ENCODE measurements around the gene PXDN. TPM values are rescaled to one million over a fixed set of nuclear protein-coding genes. Genes with fewer than 3 reads are reported as not detected.

Gene PXDN
- total and polyA plus RNA-seq, 9 of the 15 experiments (the other 6 are each of a cell fraction or from before 2014, with no cell fraction given), result 0.49 TPM; not detected in 8

DNA sequence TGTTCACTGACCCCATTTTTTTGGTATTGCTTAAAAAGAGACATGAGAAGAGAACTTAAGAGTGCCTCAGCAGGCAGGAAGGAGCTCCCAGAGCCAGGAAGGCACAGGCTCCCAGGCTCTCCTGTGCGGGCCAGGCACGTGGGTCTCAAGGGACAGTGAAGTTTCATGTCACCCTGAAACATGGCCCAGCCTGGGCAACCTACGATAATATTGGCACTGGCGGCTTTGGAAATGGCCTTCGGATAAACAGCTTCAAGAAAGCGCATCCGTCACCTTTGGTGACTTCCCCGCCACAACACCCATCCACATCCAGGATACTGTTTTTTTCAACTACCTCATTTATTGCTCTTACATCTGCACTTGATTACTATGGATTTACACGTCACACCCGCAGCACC, 30.5 kb downstream of the PXDN start (continued):
- TF ChIP-seq, protein P1, sequence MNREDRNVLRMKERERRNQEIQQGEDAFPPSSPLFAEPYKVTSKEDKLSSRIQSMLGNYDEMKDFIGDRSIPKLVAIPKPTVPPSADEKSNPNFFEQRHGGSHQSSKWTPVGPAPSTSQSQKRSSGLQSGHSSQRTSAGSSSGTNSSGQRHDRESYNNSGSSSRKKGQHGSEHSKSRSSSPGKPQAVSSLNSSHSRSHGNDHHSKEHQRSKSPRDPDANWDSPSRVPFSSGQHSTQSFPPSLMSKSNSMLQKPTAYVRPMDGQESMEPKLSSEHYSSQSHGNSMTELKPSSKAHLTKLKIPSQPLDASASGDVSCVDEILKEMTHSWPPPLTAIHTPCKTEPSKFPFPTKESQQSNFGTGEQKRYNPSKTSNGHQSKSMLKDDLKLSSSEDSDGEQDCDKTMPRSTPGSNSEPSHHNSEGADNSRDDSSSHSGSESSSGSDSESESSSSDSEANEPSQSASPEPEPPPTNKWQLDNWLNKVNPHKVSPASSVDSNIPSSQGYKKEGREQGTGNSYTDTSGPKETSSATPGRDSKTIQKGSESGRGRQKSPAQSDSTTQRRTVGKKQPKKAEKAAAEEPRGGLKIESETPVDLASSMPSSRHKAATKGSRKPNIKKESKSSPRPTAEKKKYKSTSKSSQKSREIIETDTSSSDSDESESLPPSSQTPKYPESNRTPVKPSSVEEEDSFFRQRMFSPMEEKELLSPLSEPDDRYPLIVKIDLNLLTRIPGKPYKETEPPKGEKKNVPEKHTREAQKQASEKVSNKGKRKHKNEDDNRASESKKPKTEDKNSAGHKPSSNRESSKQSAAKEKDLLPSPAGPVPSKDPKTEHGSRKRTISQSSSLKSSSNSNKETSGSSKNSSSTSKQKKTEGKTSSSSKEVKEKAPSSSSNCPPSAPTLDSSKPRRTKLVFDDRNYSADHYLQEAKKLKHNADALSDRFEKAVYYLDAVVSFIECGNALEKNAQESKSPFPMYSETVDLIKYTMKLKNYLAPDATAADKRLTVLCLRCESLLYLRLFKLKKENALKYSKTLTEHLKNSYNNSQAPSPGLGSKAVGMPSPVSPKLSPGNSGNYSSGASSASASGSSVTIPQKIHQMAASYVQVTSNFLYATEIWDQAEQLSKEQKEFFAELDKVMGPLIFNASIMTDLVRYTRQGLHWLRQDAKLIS (CRISPR knock-in tag; IDR thresholded peaks at IDR 0.05), result no peak
- TF ChIP-seq SMAD2 (IDR thresholded peaks at IDR 0.05; ENCODE audit: low read depth, low read length), result no peak

- H3K27me3 ChIP-seq (ENCODE audit: control insufficient read depth in 2 of 2, insufficient read depth in 2 of 2, low read length in 2 of 2), result peaks cover 0 to 52% of the 10 kb centered on the region in 2 experiments; a peak in 2 of 5 replicates
- no TSS peak for BruUV-seq (replicated peaks)
Measured at GRCh38 chr2:1713142-1713838, 31.0 kb downstream of the PXDN start.

More at GRCh38 chr2:1713142-1713838, 31.0 kb downstream of the PXDN start:
- Histone ChIP-seq H3K9me3 (replicated peaks; ENCODE audit: control insufficient read depth, insufficient read depth, low read depth, low read length) (no peaks in the 10 kb centered on the region), H3K36me3 (ENCODE audit: control insufficient read depth, insufficient read depth, low read length) (no peaks in the 10 kb centered on the region), H3K4me1 (replicated peaks in 1 of 2; ENCODE audit: control insufficient read depth in 2 of 2, insufficient read depth in 2 of 2, low read length in 2 of 2) (no peaks in the 10 kb centered on the region), H3K79me2 (ENCODE audit: control insufficient read depth, insufficient read depth, low read length) (no peaks in the 10 kb centered on the region), H4K20me1 (replicated peaks; ENCODE audit: control insufficient read depth, insufficient read depth, low read length) (no peaks in the 10 kb centered on the region), H3K27ac (ENCODE audit: extremely low read depth, low read depth, low read length) (no peak overlapping the region), H3K4me3 (no peak overlapping the region), H3K9me1 (ENCODE audit: control insufficient read depth, insufficient read depth, low read length) (no peaks in the 10 kb centered on the region), H2AFZ (ENCODE audit: low read depth, low read length) (no peak overlapping the region), H3K4me2 (ENCODE audit: insufficient read depth, low read length) (no peak overlapping the region), H3K9ac (ENCODE audit: insufficient read depth in 1 of 2, low read depth in 2 of 2, low read length in 2 of 2) (no peak overlapping the region)
- under 1% methylated on average over 18 of the region's 22 CpGs for WGBS (ENCODE audit: insufficient coverage, low coverage, missing lambda C conversion rate)
- ChIA-PET POLR2A (no interaction called here), CTCF (ENCODE audit: low intra/inter-chr PET ratio) (no interaction called here)
- no peak for ATAC-seq
- TF ChIP-seq, protein P2, sequence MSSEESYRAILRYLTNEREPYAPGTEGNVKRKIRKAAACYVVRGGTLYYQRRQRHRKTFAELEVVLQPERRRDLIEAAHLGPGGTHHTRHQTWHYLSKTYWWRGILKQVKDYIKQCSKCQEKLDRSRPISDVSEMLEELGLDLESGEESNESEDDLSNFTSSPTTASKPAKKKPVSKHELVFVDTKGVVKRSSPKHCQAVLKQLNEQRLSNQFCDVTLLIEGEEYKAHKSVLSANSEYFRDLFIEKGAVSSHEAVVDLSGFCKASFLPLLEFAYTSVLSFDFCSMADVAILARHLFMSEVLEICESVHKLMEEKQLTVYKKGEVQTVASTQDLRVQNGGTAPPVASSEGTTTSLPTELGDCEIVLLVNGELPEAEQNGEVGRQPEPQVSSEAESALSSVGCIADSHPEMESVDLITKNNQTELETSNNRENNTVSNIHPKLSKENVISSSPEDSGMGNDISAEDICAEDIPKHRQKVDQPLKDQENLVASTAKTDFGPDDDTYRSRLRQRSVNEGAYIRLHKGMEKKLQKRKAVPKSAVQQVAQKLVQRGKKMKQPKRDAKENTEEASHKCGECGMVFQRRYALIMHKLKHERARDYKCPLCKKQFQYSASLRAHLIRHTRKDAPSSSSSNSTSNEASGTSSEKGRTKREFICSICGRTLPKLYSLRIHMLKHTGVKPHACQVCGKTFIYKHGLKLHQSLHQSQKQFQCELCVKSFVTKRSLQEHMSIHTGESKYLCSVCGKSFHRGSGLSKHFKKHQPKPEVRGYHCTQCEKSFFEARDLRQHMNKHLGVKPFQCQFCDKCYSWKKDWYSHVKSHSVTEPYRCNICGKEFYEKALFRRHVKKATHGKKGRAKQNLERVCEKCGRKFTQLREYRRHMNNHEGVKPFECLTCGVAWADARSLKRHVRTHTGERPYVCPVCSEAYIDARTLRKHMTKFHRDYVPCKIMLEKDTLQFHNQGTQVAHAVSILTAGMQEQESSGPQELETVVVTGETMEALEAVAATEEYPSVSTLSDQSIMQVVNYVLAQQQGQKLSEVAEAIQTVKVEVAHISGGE (CRISPR knock-in tag; IDR thresholded peaks at IDR 0.05), result no peak
- TF ChIP-seq ZNF707 (CRISPR knock-in tag; conservative IDR thresholded peaks at IDR 0.05), result no peak
- TF ChIP-seq, protein P3, sequence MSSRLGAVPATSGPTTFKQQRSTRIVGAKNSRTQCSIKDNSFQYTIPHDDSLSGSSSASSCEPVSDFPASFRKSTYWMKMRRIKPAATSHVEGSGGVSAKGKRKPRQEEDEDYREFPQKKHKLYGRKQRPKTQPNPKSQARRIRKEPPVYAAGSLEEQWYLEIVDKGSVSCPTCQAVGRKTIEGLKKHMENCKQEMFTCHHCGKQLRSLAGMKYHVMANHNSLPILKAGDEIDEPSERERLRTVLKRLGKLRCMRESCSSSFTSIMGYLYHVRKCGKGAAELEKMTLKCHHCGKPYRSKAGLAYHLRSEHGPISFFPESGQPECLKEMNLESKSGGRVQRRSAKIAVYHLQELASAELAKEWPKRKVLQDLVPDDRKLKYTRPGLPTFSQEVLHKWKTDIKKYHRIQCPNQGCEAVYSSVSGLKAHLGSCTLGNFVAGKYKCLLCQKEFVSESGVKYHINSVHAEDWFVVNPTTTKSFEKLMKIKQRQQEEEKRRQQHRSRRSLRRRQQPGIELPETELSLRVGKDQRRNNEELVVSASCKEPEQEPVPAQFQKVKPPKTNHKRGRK (tag; IDR thresholded peaks at IDR 0.05), result no peak
- no peak for TF ChIP-seq ZNF436 (CRISPR knock-in tag; IDR thresholded peaks at IDR 0.05)
- FAIRE-seq, result no peak
- intact Hi-C loops (cut with micrococcal nuclease), result no loop called here
- in situ Hi-C loops (cut with MboI), result no loop called here
- DNase-seq (ENCODE audit: extremely low read depth in 1 of 4, low spot score in 3 of 4), result no peak

Data from K562 (cell line).